ENCODE results near the gene HSF2BP. TPM values are rescaled to one million over a fixed set of nuclear protein-coding genes. Genes with fewer than 3 reads are reported as not detected.

HSF2BP gene
- total RNA-seq, 1 experiment from 2014 or later: 4.6 TPM

- ChIA-PET CTCF (no interaction called here), POLR2A (ENCODE audit: unreplicated experiment) (no interaction called here)
- Histone ChIP-seq H3K4me1 (replicated peaks; ENCODE audit: insufficient read depth) (peaks cover 66% of the 10 kb centered on the region), H4K20me1 (ENCODE audit: insufficient read depth) (no peaks in the 10 kb centered on the region), H3K36me3 (ENCODE audit: low read depth) (no peaks in the 10 kb centered on the region), H3K9me3 (ENCODE audit: insufficient read depth, low read depth) (no peaks in the 10 kb centered on the region), H3K4me2 (peak overlapping the region; percentile 63), H3K79me2 (ENCODE audit: low read depth) (no peaks in the 10 kb centered on the region), H3K27ac (peak overlapping the region; percentile 82), H3K9me2 (ENCODE audit: insufficient read depth) (no peaks in the 10 kb centered on the region), H3K4me3 (no peak overlapping the region), H2AFZ (no peak overlapping the region), H3K27me3 (ENCODE audit: insufficient read depth, low read depth) (no peaks in the 10 kb centered on the region), H3F3A (ENCODE audit: insufficient read depth, low read depth) (peaks cover 54% of the 10 kb centered on the region)
- TF ChIP-seq CTCF (conservative IDR thresholded peaks at IDR 0.05): no peak
- TF ChIP-seq EZH2 (IDR thresholded peaks at IDR 0.05; ENCODE audit: low read depth): no peak
- no peak for DNase-seq
- intact Hi-C loops (cut with micrococcal nuclease; ENCODE audit: unreplicated experiment): loop anchor here (2.0 kb wide), 1 partner anchor 13 kb away; no protein-coding TSS in a partner anchor
- no TSS peak for BruUV-seq (replicated peaks)
These were observed 59.6 kb downstream of the HSF2BP start for GRCh38 chr21:43599728-43600127.

- intact Hi-C loops (cut with micrococcal nuclease; ENCODE audit: unreplicated experiment): no loop called here
These were observed 60.7 kb downstream of the HSF2BP start for GRCh38 chr21:43598416-43599120.

More at GRCh38 chr21:43598416-43599120, 60.7 kb downstream of the HSF2BP start:
- Histone ChIP-seq H3K36me3 (ENCODE audit: low read depth) (no peaks in the 10 kb centered on the region), H3K4me1 (replicated peaks; ENCODE audit: insufficient read depth) (peaks cover 66% of the 10 kb centered on the region), H3F3A (ENCODE audit: insufficient read depth, low read depth) (peaks cover 54% of the 10 kb centered on the region), H3K27me3 (ENCODE audit: insufficient read depth, low read depth) (no peaks in the 10 kb centered on the region), H3K4me3 (no peak overlapping the region), H3K79me2 (ENCODE audit: low read depth) (no peaks in the 10 kb centered on the region), H3K27ac (peak overlapping the region; percentile 82), H3K4me2 (peak overlapping the region; percentile 51), H4K20me1 (ENCODE audit: insufficient read depth) (no peaks in the 10 kb centered on the region), H3K9me2 (ENCODE audit: insufficient read depth) (no peaks in the 10 kb centered on the region), H2AFZ (no peak overlapping the region), H3K9me3 (ENCODE audit: insufficient read depth, low read depth) (no peaks in the 10 kb centered on the region)
- no TSS peak for BruUV-seq (replicated peaks)
- TF ChIP-seq CTCF (conservative IDR thresholded peaks at IDR 0.05) (no peak), EZH2 (IDR thresholded peaks at IDR 0.05; ENCODE audit: low read depth) (no peak)
- peak in 1 of 2 experiments; percentile 77 for DNase-seq
- ChIA-PET POLR2A (ENCODE audit: unreplicated experiment) (interaction anchor here (0.6 to 1.5 kb wide), 4 partner anchors 12 to 317 kb away, joined by 3 to 5 read pairs (median 4); no protein-coding TSS in a partner anchor), CTCF (no interaction called here)

Data from PC-9 (cell line).